Keratinocyte (primary cell): ENCODE measurements around the gene SELENOF. TPM values are rescaled to one million over a fixed set of nuclear protein-coding genes. Genes with fewer than 3 reads are reported as not detected.

ENCODE experiments used
- DNase-seq: peaks from one replicate; pipeline ENCODE4 v3.0.0-alpha.2; 2011; ENCODE audit warnings: low read depth, missing footprints, low spot score
- FAIRE-seq: peaks from 2 replicates; lab custom pipeline; 2011; peaks lifted over from hg19 to GRCh38; lab: Jason Lieb, UNC
- H2AFZ ChIP-seq: 2 replicates; pipeline ENCODE4 v1.6.0; 2012; ENCODE audit warnings: low read length, control low read depth, inconsistent platforms; ENCODE audit not compliant: control insufficient read depth
- H3K27ac ChIP-seq: 2 replicates; pipeline ENCODE4 v1.5.1; 2011; ENCODE audit warnings: low read length; ENCODE audit not compliant: control insufficient read depth, insufficient read depth
- H3K27me3 ChIP-seq: 3 replicates; pipeline ENCODE4 v1.6.0; 2011; ENCODE audit warnings: low read length; ENCODE audit not compliant: control insufficient read depth, insufficient read depth; ENCODE audit errors: extremely low read depth
- H3K36me3 ChIP-seq, 2 experiments: 2 replicates in 1 of 2; 3 replicates in 1 of 2; pipeline ENCODE4 v1.5.1; 2011; ENCODE audit warnings: low read length in 2 of 2, mild to moderate bottlenecking in 1 of 2; ENCODE audit not compliant: control insufficient read depth in 2 of 2, insufficient read depth in 2 of 2; ENCODE audit errors: extremely low read depth in 1 of 2
- H3K4me1 ChIP-seq: 3 replicates; pipeline ENCODE4 v1.5.1; 2011; ENCODE audit warnings: low read length; ENCODE audit not compliant: control insufficient read depth, insufficient read depth; ENCODE audit errors: extremely low read depth
- H3K4me2 ChIP-seq: 3 replicates; pipeline ENCODE4 v1.6.0; 2011; ENCODE audit warnings: low read depth, low read length; ENCODE audit not compliant: control insufficient read depth, insufficient read depth; ENCODE audit errors: extremely low read depth
- H3K4me3 ChIP-seq, 3 experiments: fragments of 200-600 bp in 1 of 3; sonication (generic) in 1 of 3; 2 replicates in 2 of 3; 3 replicates in 1 of 3; pipeline ENCODE4 v1.5.1; 2011 to 2016; ENCODE audit warnings: low read length in 3 of 3, mild to moderate bottlenecking in 3 of 3, control low read depth in 2 of 3, inconsistent platforms in 1 of 3, low read depth in 1 of 3, mixed read lengths in 1 of 3, mixed run types in 1 of 3, moderate library complexity in 1 of 3; ENCODE audit not compliant: control insufficient read depth in 2 of 3, insufficient read depth in 2 of 3; ENCODE audit errors: extremely low read depth in 1 of 3
- H3K79me2 ChIP-seq: 2 replicates; pipeline ENCODE4 v1.6.0; 2012; ENCODE audit warnings: low read length; ENCODE audit not compliant: control insufficient read depth, insufficient read depth
- H3K9ac ChIP-seq: 3 replicates; pipeline ENCODE4 v1.6.0; 2011; ENCODE audit warnings: low read length; ENCODE audit not compliant: control insufficient read depth, insufficient read depth; ENCODE audit errors: extremely low read depth
- H3K9me1 ChIP-seq: 3 replicates; pipeline ENCODE4 v1.6.0; 2011; ENCODE audit warnings: low read length; ENCODE audit not compliant: control insufficient read depth, insufficient read depth; ENCODE audit errors: extremely low read depth
- H3K9me3 ChIP-seq: 2 replicates; pipeline ENCODE4 v1.5.1; 2012; ENCODE audit warnings: low read depth, low read length; ENCODE audit not compliant: control insufficient read depth
- H4K20me1 ChIP-seq: 3 replicates; pipeline ENCODE4 v1.6.0; 2011; ENCODE audit warnings: low read length; ENCODE audit not compliant: control insufficient read depth, insufficient read depth; ENCODE audit errors: extremely low read depth
- CTCF ChIP-seq, 3 experiments: IDR thresholded peaks in 1 of 3; conservative IDR thresholded peaks in 1 of 3; optimal IDR thresholded peaks in 1 of 3; 2 replicates in 2 of 3; 3 replicates in 1 of 3; pipeline versions ENCODE3 to v1.5.1; 2011; ENCODE audit warnings: low read length in 3 of 3, mild to moderate bottlenecking in 3 of 3, moderate library complexity in 2 of 3, control low read depth in 1 of 3, inconsistent platforms in 1 of 3; ENCODE audit not compliant: insufficient read depth in 2 of 3; ENCODE audit errors: extremely low read depth in 1 of 3
- EZH2 ChIP-seq: IDR thresholded peaks from one replicate; pipeline ENCODE4 v1.6.1; 2012; ENCODE audit warnings: inconsistent platforms, mild to moderate bottlenecking, low read length, moderate library complexity
- dilution Hi-C: fragments of 300-500 bp; cut with MboI; formaldehyde crosslinking; loops from one replicate; pipeline ENCODE4 v1.7.0; 2020; ENCODE audit warnings: low sequenced_read_pairs; ENCODE audit not compliant: extremely low pct_ligation_motif_present
- polyA plus RNA-seq, 5 experiments: library from polyadenylated mRNA; depleted of rRNA in 3 of 5; stranded (reverse) in 3 of 5; stranded (forward) in 1 of 5; unstranded in 1 of 5; fragments of >200 nt; gene quantifications; 1 replicate in 1 of 5; 2 replicates in 3 of 5; 3 replicates in 1 of 5; pipeline versions ENCODE4 v1.2.1 to v1.2.3, GENCODE V29; 2011 to 2012; ENCODE audit warnings: missing spikeins in 2 of 5, low read depth in 1 of 5, low replicate concordance in 1 of 5

SELENOF gene
- polyA plus RNA-seq, 1 donor (not counting 4 experiments of a cell fraction or from before 2014, with no cell fraction given) = 246 TPM

GRCh38 chr1:86914998-86915736, 1.2 kb upstream of the SELENOF start:
- dilution Hi-C loops = no loop called here
- Histone ChIP-seq H3K9me1 (no peaks in the 10 kb centered on the region), H3K4me1 (peaks cover 9% of the 10 kb centered on the region), H3K9ac (peak overlapping the region; percentile 78), H3K27ac (peak overlapping the region; percentile 72), H2AFZ (peak overlapping the region; percentile 86), H3K79me2 (peaks cover 76% of the 10 kb centered on the region), H4K20me1 (peaks cover 3% of the 10 kb centered on the region), H3K4me3 (peak overlapping the region; percentile 92 to 95 (median 92)), H3K4me2 (peak overlapping the region; percentile 87), H3K36me3 (peaks cover 0 to 8% of the 10 kb centered on the region in 2 experiments), H3K9me3 (no peaks in the 10 kb centered on the region), H3K27me3 (no peaks in the 10 kb centered on the region)
- peak; percentile 79 for FAIRE-seq
- no peak for DNase-seq
- TF ChIP-seq CTCF (optimal IDR thresholded peaks at IDR 0.05 in 1 of 3, IDR thresholded peaks at IDR 0.05 in 1 of 3, conservative IDR thresholded peaks at IDR 0.05 in 1 of 3; ENCODE audit: extremely low read depth in 1 of 3, insufficient read depth in 2 of 3, low read length in 3 of 3) (no peak), EZH2 (no peak)

GRCh38 chr1:86914601-86914997, 673 bp upstream of the SELENOF start, which contains the start of gene HS2ST1:
HS2ST1 (plus strand) TSS chr1:86914635.
- Histone ChIP-seq H3K9me3 (no peaks in the 10 kb centered on the region), H2AFZ (peak within 1 kb of the TSS; percentile 100), H3K4me3 (peak within 1 kb of the TSS; percentile 92 to 100 (median 100)), H3K27ac (peak within 1 kb of the TSS; percentile 100), H3K27me3 (no peaks in the 10 kb centered on the region), H3K9me1 (no peaks in the 10 kb centered on the region), H3K79me2 (peaks cover 79% of the 10 kb centered on the region), H4K20me1 (peaks cover 3% of the 10 kb centered on the region), H3K4me1 (peaks cover 9% of the 10 kb centered on the region), H3K36me3 (peaks cover 0 to 13% of the 10 kb centered on the region in 2 experiments), H3K4me2 (peak within 1 kb of the TSS; percentile 89), H3K9ac (peak within 1 kb of the TSS; percentile 100)
- dilution Hi-C loops = no loop called here
- FAIRE-seq (no peak), DNase-seq (no peak)
- TF ChIP-seq CTCF (optimal IDR thresholded peaks at IDR 0.05 in 1 of 3, IDR thresholded peaks at IDR 0.05 in 1 of 3, conservative IDR thresholded peaks at IDR 0.05 in 1 of 3; ENCODE audit: extremely low read depth in 1 of 3, insufficient read depth in 2 of 3, low read length in 3 of 3) (no peak), EZH2 (no peak)
